Heart left ventricle (tissue), 16 donors: Measurements from ENCODE around the gene PLEKHG4B. TPM values are rescaled to one million over a fixed set of nuclear protein-coding genes. Genes with fewer than 3 reads are reported as not detected.

ENCODE experiments used
- ATAC-seq, 4 donors: fragments of 200-7000 bp; cut with Tn5 transposase; one replicate each; pipeline ENCODE4 v1.9.1; 2020 to 2022; ENCODE audit warnings: moderate library complexity in 4 of 4, mild to moderate bottlenecking in 3 of 4, moderate number of reproducible peaks in 1 of 4
- DNase-seq, 5 donors: peaks; one replicate each; pipeline ENCODE4 v3.0.0-alpha.2; 2020
- H3K27ac ChIP-seq, 12 donors: fragments of 200-600 bp; sonication (generic) in 4 of 12; one replicate each; pipeline versions ENCODE4 v1.5.0 to v1.8.0; 2016 to 2022; ENCODE audit warnings: mild to moderate bottlenecking in 2 of 12
- H3K27me3 ChIP-seq, 9 donors: fragments of 200-600 bp; sonication (generic) in 2 of 9; one replicate each; pipeline versions ENCODE4 v1.5.1 to v1.8.0; 2016 to 2022; ENCODE audit warnings: mild to moderate bottlenecking in 3 of 9
- H3K36me3 ChIP-seq, 9 donors: fragments of 200-600 bp; sonication (generic) in 2 of 9; one replicate each; pipeline versions ENCODE4 v1.5.0 to v1.8.0; 2018 to 2022; ENCODE audit warnings: mild to moderate bottlenecking in 2 of 9
- H3K4me1 ChIP-seq, 12 donors: fragments of 200-600 bp; sonication (generic) in 4 of 12; one replicate each; pipeline versions ENCODE4 v1.5.0 to v1.8.0; 2016 to 2022; ENCODE audit warnings: mild to moderate bottlenecking in 3 of 12
- H3K4me3 ChIP-seq, 12 donors: fragments of 200-600 bp; sonication (generic) in 4 of 12; one replicate each; pipeline versions ENCODE4 v1.5.0 to v1.8.0; 2017 to 2022; ENCODE audit warnings: mild to moderate bottlenecking in 9 of 12, moderate library complexity in 4 of 12
- H3K9me3 ChIP-seq, 12 donors: fragments of 200-600 bp; sonication (generic) in 4 of 12; one replicate each; pipeline versions ENCODE4 v1.5.0 to v1.8.0; 2016 to 2022; ENCODE audit warnings: mild to moderate bottlenecking in 1 of 12
- CTCF ChIP-seq, 12 donors: fragments of 200-600 bp; sonication (generic) in 4 of 12; IDR thresholded peaks; one replicate each; pipeline versions ENCODE4 v1.5.0 to v1.8.0; 2018 to 2022; ENCODE audit warnings: antibody characterized with exemption in 12 of 12, mild to moderate bottlenecking in 5 of 12
- POLR2A ChIP-seq, 2 donors: fragments of 450-650 bp; IDR thresholded peaks; one replicate each; pipeline ENCODE4 v1.6.1; 2017; ENCODE audit warnings: antibody characterized with exemption in 2 of 2, mild to moderate bottlenecking in 2 of 2, moderate library complexity in 2 of 2
- WGBS, 4 donors: extraction: QIAGEN DNeasy Blood & Tissue Kit in 2 of 4; methylation state at CpG; one replicate each; pipeline versions ENCODE4 v1.1.5 to v1.1.7; 2013 to 2018; 5-methylcytosine and 5-hydroxymethylcytosine counted together
- intact Hi-C, 10 donors: fragments of 100-400 bp; cut with DNase I; formaldehyde crosslinking; loops; one replicate each; pipeline versions ENCODE4 v1.11.1 to v1.14.2; 2022
- polyA plus RNA-seq, 2 donors: library from polyadenylated mRNA; stranded (reverse); fragments of 200-250 nt; gene quantifications; one replicate each; pipeline ENCODE4 v1.2.3, GENCODE V29; 2013
- total RNA-seq, 9 donors: library from RNA; depleted of rRNA in 2 of 9; stranded (reverse); fragments of >200 nt in 2 of 9; fragmentation: NEBNext Ultra II Directional in 3 of 9; extraction: Animal tissue kit (Norgen Biotek cat#: 25700) in 3 of 9; gene quantifications; one replicate each; pipeline versions ENCODE4 v1.1.0 to v1.2.4, GENCODE V29; 2016 to 2023
- donor health status: ischemic (EF 13 %, LVEDD 7.1; RV severe dilation, severe dysfunction).
- donor health status: healthy with polysubstance abuse.
- donor health status: DM: no; HTN: yes; CAD: no.
- donor health status: DM: no; HTN: no; CAD: no.
- donor health status: ischemic (EF 25% LVEDD 6.9; RV normal size, moderate dysfunction).
- donor health status: ischemic (EF 25% LVEDD 5.7; RV mildly dilated, moderate dysfunction).
- donor health status: healthy.
- donor health status: DM: yes; HTN: yes; CAD: no.
- donor health status: ischemic (EF 35%, LVEDD 5.7; RV mildly dilated, moderate dysfunction).
- donor health status: nonischemic (EF 11% LVEDD 7.7; RV severe dilation, severe dysfunction).
- donor health status: DM: yes; HTN: yes; CAD: no.
- donor health status: PGD.
- donor health status: ischemic (EF 29% LVEDD 5.4; RV normal size, mild dysfunction).
- donor health status: nonischemic (EF 23%, LVEDD 6.1; RV moderate dilation, normal function).

The PLEKHG4B gene
- total and polyA plus RNA-seq, 11 donors, result 0.03 to 0.34 (median 0.10) TPM; not detected in 7

- no peaks in the 10 kb centered on the region for H3K4me1 ChIP-seq
- H3K36me3 ChIP-seq, result no peaks in the 10 kb centered on the region
- no peak overlapping the region for H3K27ac ChIP-seq
- H3K9me3 ChIP-seq, result no peaks in the 10 kb centered on the region
- H3K27me3 ChIP-seq, result peaks cover 0 to 26% (median 0%) of the 10 kb centered on the region in 9 donors
- ATAC-seq, result no peak
- TF ChIP-seq CTCF (IDR thresholded peaks at IDR 0.05) (no peak), POLR2A (IDR thresholded peaks at IDR 0.05) (no peak)
- no peak overlapping the region for H3K4me3 ChIP-seq
- WGBS, 4 donors, result 64 to 84% (median 67%) methylated on average over 30 to 31 of the region's 31 CpGs
- no peak for DNase-seq
- intact Hi-C loops, result no loop called here
Observed at GRCh38 chr5:75331-76320, 16.3 kb upstream of the PLEKHG4B start.

- 85 to 89% (median 86%) methylated on average over 21 to 22 of the region's 22 CpGs for WGBS, 4 donors
- no peaks in the 10 kb centered on the region for H3K4me1 ChIP-seq
Observed at GRCh38 chr5:76358-77169, 15.4 kb upstream of the PLEKHG4B start.

GRCh38 chr5:77170-77501 is 14.8 kb upstream of the PLEKHG4B start:
- 75 to 89% (median 80%) methylated on average over 4 of the region's 4 CpGs for WGBS, 4 donors
- TF ChIP-seq CTCF (IDR thresholded peaks at IDR 0.05), result no peak
- no peak for TF ChIP-seq POLR2A (IDR thresholded peaks at IDR 0.05)
- no peak for DNase-seq
- Histone ChIP-seq H3K4me3 (no peak overlapping the region), H3K27ac (no peak overlapping the region), H3K36me3 (no peaks in the 10 kb centered on the region), H3K27me3 (peaks cover 0 to 31% (median 0%) of the 10 kb centered on the region in 9 donors), H3K4me1 (peaks cover 0 to 3% (median 0%) of the 10 kb centered on the region in 12 donors), H3K9me3 (no peaks in the 10 kb centered on the region)
- ATAC-seq, result no peak
- intact Hi-C loops, result no loop called here

More at GRCh38 chr5:76358-77169, 15.4 kb upstream of the PLEKHG4B start:
- Histone ChIP-seq H3K9me3 (no peaks in the 10 kb centered on the region), H3K4me3 (no peak overlapping the region), H3K27me3 (peaks cover 0 to 26% (median 0%) of the 10 kb centered on the region in 9 donors), H3K36me3 (no peaks in the 10 kb centered on the region), H3K27ac (no peak overlapping the region)
- TF ChIP-seq POLR2A (IDR thresholded peaks at IDR 0.05), result no peak
- TF ChIP-seq CTCF (IDR thresholded peaks at IDR 0.05), result no peak
- no peak for ATAC-seq
- DNase-seq, result no peak
- intact Hi-C loops, result no loop called here

GRCh38 chr5:77546-77945 is 14.4 kb upstream of the PLEKHG4B start:
- H3K4me3 ChIP-seq, result no peak overlapping the region
- H3K36me3 ChIP-seq, result no peaks in the 10 kb centered on the region
- ATAC-seq, result no peak
- H3K27me3 ChIP-seq, result peaks cover 0 to 35% (median 0%) of the 10 kb centered on the region in 9 donors
- TF ChIP-seq CTCF (IDR thresholded peaks at IDR 0.05), result no peak
- DNase-seq, result no peak
- no peak overlapping the region for H3K27ac ChIP-seq
- no peaks in the 10 kb centered on the region for H3K9me3 ChIP-seq
- intact Hi-C loops, result no loop called here
- 86 to 89% (median 88%) methylated on average over 10 of the region's 10 CpGs for WGBS, 4 donors
- H3K4me1 ChIP-seq, result peaks cover 0 to 5% (median 0%) of the 10 kb centered on the region in 12 donors
